Measurements from ENCODE around the gene FURIN.

FURIN gene

GRCh38 chr15:90837094-90837493 lies 31.3 kb upstream of the FURIN start:
- H3K9me3 ChIP-seq (replicated peaks; ENCODE audit: insufficient read depth, low read length), result no peaks in the 10 kb centered on the region
- 0 out of 2 replicates have a peak, but pooled peaks cover 6% of the 10 kb centered on the region for H3K4me1 ChIP-seq (ENCODE audit: low read length)
- DNase-seq, result no peak
- no peaks in the 10 kb centered on the region for H3K36me3 ChIP-seq (replicated peaks; ENCODE audit: insufficient read depth, low read length)
- H3K4me2 ChIP-seq (ENCODE audit: low read depth, low read length), result no peak overlapping the region
- no peaks in the 10 kb centered on the region for H3K9me2 ChIP-seq (replicated peaks; ENCODE audit: insufficient read depth, low read length)
- H2AFZ ChIP-seq (ENCODE audit: low read length), result no peak overlapping the region
- H3K4me3 ChIP-seq (ENCODE audit: low read length), result no peak overlapping the region
- no peaks in the 10 kb centered on the region for H3K79me2 ChIP-seq (ENCODE audit: low read length)
- H3K27ac ChIP-seq (ENCODE audit: low read length), result no peak overlapping the region
- TF ChIP-seq EZH2 (optimal IDR thresholded peaks at IDR 0.05; ENCODE audit: low read depth, low read length) (no peak), EZH2phosphoT487 (IDR thresholded peaks at IDR 0.05; ENCODE audit: low read length) (no peak), CTCF (IDR thresholded peaks at IDR 0.05; ENCODE audit: low read length) (no peak)
- no peaks in the 10 kb centered on the region for H4K20me1 ChIP-seq (ENCODE audit: insufficient read depth, low read length)
- no peaks in the 10 kb centered on the region for H3K27me3 ChIP-seq (replicated peaks; ENCODE audit: insufficient read depth, low read length)
- no peak overlapping the region for H3K9ac ChIP-seq (ENCODE audit: low read length)
- no peaks in the 10 kb centered on the region for H3F3A ChIP-seq (ENCODE audit: insufficient read depth, low read length)

- no peak for TF ChIP-seq EZH2 (optimal IDR thresholded peaks at IDR 0.05; ENCODE audit: low read depth, low read length)
- TF ChIP-seq EZH2phosphoT487 (IDR thresholded peaks at IDR 0.05; ENCODE audit: low read length), result no peak
- no peak for TF ChIP-seq CTCF (IDR thresholded peaks at IDR 0.05; ENCODE audit: low read length)
- no peaks in the 10 kb centered on the region for H4K20me1 ChIP-seq (ENCODE audit: insufficient read depth, low read length)
- H3K36me3 ChIP-seq (replicated peaks; ENCODE audit: insufficient read depth, low read length), result no peaks in the 10 kb centered on the region
- H3K27ac ChIP-seq (ENCODE audit: low read length), result no peak overlapping the region
- no peaks in the 10 kb centered on the region for H3K27me3 ChIP-seq (replicated peaks; ENCODE audit: insufficient read depth, low read length)
- no peaks in the 10 kb centered on the region for H3K79me2 ChIP-seq (ENCODE audit: low read length)
- no peak overlapping the region for H3K9ac ChIP-seq (ENCODE audit: low read length)
- no peak overlapping the region for H3K4me2 ChIP-seq (ENCODE audit: low read depth, low read length)
- H3K9me3 ChIP-seq (replicated peaks; ENCODE audit: insufficient read depth, low read length), result no peaks in the 10 kb centered on the region
- no peak overlapping the region for H3K4me3 ChIP-seq (ENCODE audit: low read length)
- no peaks in the 10 kb centered on the region for H3K9me2 ChIP-seq (replicated peaks; ENCODE audit: insufficient read depth, low read length)
- no peak for DNase-seq
- H3K4me1 ChIP-seq (ENCODE audit: low read length), result 0 out of 2 replicates have a peak, but pooled peaks cover 6% of the 10 kb centered on the region
- H3F3A ChIP-seq (ENCODE audit: insufficient read depth, low read length), result no peaks in the 10 kb centered on the region
- no peak overlapping the region for H2AFZ ChIP-seq (ENCODE audit: low read length)
Measured at GRCh38 chr15:90838139-90838538, 30.2 kb upstream of the FURIN start.

GRCh38 chr15:90838544-90838943 lies 29.8 kb upstream of the FURIN start:
- no peak overlapping the region for H3K4me2 ChIP-seq (ENCODE audit: low read depth, low read length)
- H3K9ac ChIP-seq (ENCODE audit: low read length), result no peak overlapping the region
- H3K79me2 ChIP-seq (ENCODE audit: low read length), result no peaks in the 10 kb centered on the region
- H3F3A ChIP-seq (ENCODE audit: insufficient read depth, low read length), result no peaks in the 10 kb centered on the region
- H3K9me2 ChIP-seq (replicated peaks; ENCODE audit: insufficient read depth, low read length), result no peaks in the 10 kb centered on the region
- H3K9me3 ChIP-seq (replicated peaks; ENCODE audit: insufficient read depth, low read length), result no peaks in the 10 kb centered on the region
- TF ChIP-seq CTCF (IDR thresholded peaks at IDR 0.05; ENCODE audit: low read length), result no peak
- TF ChIP-seq EZH2 (optimal IDR thresholded peaks at IDR 0.05; ENCODE audit: low read depth, low read length), result no peak
- TF ChIP-seq EZH2phosphoT487 (IDR thresholded peaks at IDR 0.05; ENCODE audit: low read length), result no peak
- no peaks in the 10 kb centered on the region for H4K20me1 ChIP-seq (ENCODE audit: insufficient read depth, low read length)
- H3K36me3 ChIP-seq (replicated peaks; ENCODE audit: insufficient read depth, low read length), result no peaks in the 10 kb centered on the region
- H3K27me3 ChIP-seq (replicated peaks; ENCODE audit: insufficient read depth, low read length), result no peaks in the 10 kb centered on the region
- DNase-seq, result no peak
- no peak overlapping the region for H3K4me3 ChIP-seq (ENCODE audit: low read length)
- no peak overlapping the region for H2AFZ ChIP-seq (ENCODE audit: low read length)
- no peak overlapping the region for H3K27ac ChIP-seq (ENCODE audit: low read length)
- 0 out of 2 replicates have a peak, but pooled peaks cover 6% of the 10 kb centered on the region for H3K4me1 ChIP-seq (ENCODE audit: low read length)

Data from MM.1S (cell line).